Neural progenitor cell (in vitro differentiated cells): Measurements from ENCODE around the gene MPZL1.
"Not testable (repeated sequence)": the region's sequence is repeated elsewhere in the genome, so short reads cannot be mapped to it uniquely, and the experiment has no call there.

Source experiments
- CTCF ChIP-seq: fragments of 200-600 bp; sonication (generic); IDR thresholded peaks from 2 replicates; pipeline ENCODE4 v1.5.1; 2017; ENCODE audit warnings: antibody characterized with exemption, mild to moderate bottlenecking
- EZH2 ChIP-seq: fragments of 200-600 bp; sonication (generic); IDR thresholded peaks from 2 replicates; pipeline ENCODE4 v1.6.1; 2017; ENCODE audit warnings: antibody characterized with exemption, mild to moderate bottlenecking, moderate library complexity
- EZH2phosphoT487 ChIP-seq: fragments of 200-600 bp; sonication (generic); IDR thresholded peaks from 2 replicates; pipeline ENCODE4 v1.6.1; 2017; ENCODE audit warnings: antibody characterized with exemption

- TF ChIP-seq CTCF, EZH2, EZH2phosphoT487: not testable (repeated sequence)
Observed at GRCh38 chr1:167830668-167831067, 108.9 kb downstream of the MPZL1 start.
